Measurements from ENCODE around the gene IER5.
"Not testable (repeated sequence)": the region's sequence is repeated elsewhere in the genome, so short reads cannot be mapped to it uniquely, and the experiment has no call there.

The IER5 gene

GRCh38 chr1:181114574-181115367 is 26.3 kb downstream of the IER5 start:
- Histone ChIP-seq H3K4me3 (ENCODE audit: low read length) (no peak overlapping the region), H3K27ac (ENCODE audit: low read length) (no peak overlapping the region), H3K36me3 (ENCODE audit: control insufficient read depth, insufficient read depth, low read length) (no peaks in the 10 kb centered on the region), H3K27me3 (ENCODE audit: control insufficient read depth, insufficient read depth, low read length) (no peaks in the 10 kb centered on the region), H3K9me3 (ENCODE audit: control insufficient read depth, insufficient read depth, low read length) (no peaks in the 10 kb centered on the region), H3K4me1 (ENCODE audit: control insufficient read depth, insufficient read depth, low read length) (peaks cover 2% of the 10 kb centered on the region)
- no peak for DNase-seq (ENCODE audit: low read depth, low spot score)
- no CpG with 5 or more reads among the region's 11 CpGs for WGBS (ENCODE audit: insufficient coverage, insufficient read length)

- peaks cover 2% of the 10 kb centered on the region for H3K4me1 ChIP-seq (ENCODE audit: control insufficient read depth, insufficient read depth, low read length)
- H3K27me3 ChIP-seq (ENCODE audit: control insufficient read depth, insufficient read depth, low read length): no peaks in the 10 kb centered on the region
- H3K27ac ChIP-seq (ENCODE audit: low read length): no peak overlapping the region
- H3K9me3 ChIP-seq (ENCODE audit: control insufficient read depth, insufficient read depth, low read length): no peaks in the 10 kb centered on the region
- H3K4me3 ChIP-seq (ENCODE audit: low read length): no peak overlapping the region
- H3K36me3 ChIP-seq (ENCODE audit: control insufficient read depth, insufficient read depth, low read length): no peaks in the 10 kb centered on the region
- DNase-seq (ENCODE audit: low read depth, low spot score): no peak
- no CpG with 5 or more reads among the region's 3 CpGs for WGBS (ENCODE audit: insufficient coverage, insufficient read length)
These were observed 26.8 kb downstream of the IER5 start for GRCh38 chr1:181115368-181115684.

GRCh38 chr1:181115971-181116370 is 27.5 kb downstream of the IER5 start:
- H3K27ac ChIP-seq (ENCODE audit: low read length); H3K36me3 ChIP-seq (ENCODE audit: control insufficient read depth, insufficient read depth, low read length); H3K27me3 ChIP-seq (ENCODE audit: control insufficient read depth, insufficient read depth, low read length); H3K4me1 ChIP-seq (ENCODE audit: control insufficient read depth, insufficient read depth, low read length); H3K4me3 ChIP-seq (ENCODE audit: low read length); DNase-seq (ENCODE audit: low read depth, low spot score); H3K9me3 ChIP-seq (ENCODE audit: control insufficient read depth, insufficient read depth, low read length): not testable (repeated sequence)
- WGBS (ENCODE audit: insufficient coverage, insufficient read length): no CpG with 5 or more reads among the region's 9 CpGs

- H3K27me3 ChIP-seq (ENCODE audit: control insufficient read depth, insufficient read depth, low read length): no peaks in the 10 kb centered on the region
- DNase-seq (ENCODE audit: low read depth, low spot score): no peak
- no CpG with 5 or more reads among the region's 3 CpGs for WGBS (ENCODE audit: insufficient coverage, insufficient read length)
- H3K4me1 ChIP-seq (ENCODE audit: control insufficient read depth, insufficient read depth, low read length): peaks cover 2% of the 10 kb centered on the region
- H3K27ac ChIP-seq (ENCODE audit: low read length): no peak overlapping the region
- H3K9me3 ChIP-seq (ENCODE audit: control insufficient read depth, insufficient read depth, low read length): no peaks in the 10 kb centered on the region
- no peaks in the 10 kb centered on the region for H3K36me3 ChIP-seq (ENCODE audit: control insufficient read depth, insufficient read depth, low read length)
- no peak overlapping the region for H3K4me3 ChIP-seq (ENCODE audit: low read length)
These were observed 28.4 kb downstream of the IER5 start for GRCh38 chr1:181116819-181117390.

GRCh38 chr1:181117648-181118449 is 29.3 kb downstream of the IER5 start:
- DNase-seq (ENCODE audit: low read depth, low spot score): no peak
- WGBS (ENCODE audit: insufficient coverage, insufficient read length): no CpG with 5 or more reads among the region's 9 CpGs
- Histone ChIP-seq H3K36me3 (ENCODE audit: control insufficient read depth, insufficient read depth, low read length) (no peaks in the 10 kb centered on the region), H3K9me3 (ENCODE audit: control insufficient read depth, insufficient read depth, low read length) (no peaks in the 10 kb centered on the region), H3K4me1 (ENCODE audit: control insufficient read depth, insufficient read depth, low read length) (peaks cover 2% of the 10 kb centered on the region), H3K27me3 (ENCODE audit: control insufficient read depth, insufficient read depth, low read length) (no peaks in the 10 kb centered on the region), H3K27ac (ENCODE audit: low read length) (no peak overlapping the region), H3K4me3 (ENCODE audit: low read length) (no peak overlapping the region)

GRCh38 chr1:181119093-181119989 is 30.8 kb downstream of the IER5 start:
- Histone ChIP-seq H3K27ac (ENCODE audit: low read length) (no peak overlapping the region), H3K4me1 (ENCODE audit: control insufficient read depth, insufficient read depth, low read length) (peaks cover 2% of the 10 kb centered on the region; the same call in 1 of the 2 replicates), H3K4me3 (ENCODE audit: low read length) (no peak overlapping the region), H3K36me3 (ENCODE audit: control insufficient read depth, insufficient read depth, low read length) (no peaks in the 10 kb centered on the region), H3K9me3 (ENCODE audit: control insufficient read depth, insufficient read depth, low read length) (no peaks in the 10 kb centered on the region), H3K27me3 (ENCODE audit: control insufficient read depth, insufficient read depth, low read length) (no peaks in the 10 kb centered on the region)
- DNase-seq (ENCODE audit: low read depth, low spot score): no peak
- WGBS (ENCODE audit: insufficient coverage, insufficient read length): no CpG with 5 or more reads among the region's 6 CpGs

- DNase-seq (ENCODE audit: low read depth, low spot score): no peak
- H3K27ac ChIP-seq (ENCODE audit: low read length): no peak overlapping the region
- peaks cover 2% of the 10 kb centered on the region; the same call in 1 of the 2 replicates for H3K4me1 ChIP-seq (ENCODE audit: control insufficient read depth, insufficient read depth, low read length)
- H3K27me3 ChIP-seq (ENCODE audit: control insufficient read depth, insufficient read depth, low read length): no peaks in the 10 kb centered on the region
- WGBS (ENCODE audit: insufficient coverage, insufficient read length): no CpG with 5 or more reads among the region's 2 CpGs
- H3K36me3 ChIP-seq (ENCODE audit: control insufficient read depth, insufficient read depth, low read length): no peaks in the 10 kb centered on the region
- H3K4me3 ChIP-seq (ENCODE audit: low read length): no peak overlapping the region
- no peaks in the 10 kb centered on the region for H3K9me3 ChIP-seq (ENCODE audit: control insufficient read depth, insufficient read depth, low read length)
These were observed 32.4 kb downstream of the IER5 start for GRCh38 chr1:181120924-181121323.

- WGBS (ENCODE audit: insufficient coverage, insufficient read length): no CpG with 5 or more reads among the region's 5 CpGs
- Histone ChIP-seq H3K4me1 (ENCODE audit: control insufficient read depth, insufficient read depth, low read length) (peaks cover 2% of the 10 kb centered on the region; the same call in 1 of the 2 replicates), H3K9me3 (ENCODE audit: control insufficient read depth, insufficient read depth, low read length) (no peaks in the 10 kb centered on the region), H3K27ac (ENCODE audit: low read length) (no peak overlapping the region), H3K4me3 (ENCODE audit: low read length) (no peak overlapping the region), H3K27me3 (ENCODE audit: control insufficient read depth, insufficient read depth, low read length) (no peaks in the 10 kb centered on the region), H3K36me3 (ENCODE audit: control insufficient read depth, insufficient read depth, low read length) (no peaks in the 10 kb centered on the region)
- no peak for DNase-seq (ENCODE audit: low read depth, low spot score)
These were observed 33.0 kb downstream of the IER5 start for GRCh38 chr1:181121498-181121897.

GRCh38 chr1:181122222-181122621 is 33.7 kb downstream of the IER5 start:
- no peak overlapping the region for H3K27ac ChIP-seq (ENCODE audit: low read length)
- WGBS (ENCODE audit: insufficient coverage, insufficient read length): no CpG with 5 or more reads among the region's 5 CpGs
- H3K27me3 ChIP-seq (ENCODE audit: control insufficient read depth, insufficient read depth, low read length): no peaks in the 10 kb centered on the region
- H3K36me3 ChIP-seq (ENCODE audit: control insufficient read depth, insufficient read depth, low read length): no peaks in the 10 kb centered on the region
- DNase-seq (ENCODE audit: low read depth, low spot score): no peak
- H3K9me3 ChIP-seq (ENCODE audit: control insufficient read depth, insufficient read depth, low read length): no peaks in the 10 kb centered on the region
- H3K4me3 ChIP-seq (ENCODE audit: low read length): no peak overlapping the region
- peaks cover 2% of the 10 kb centered on the region; the same call in 1 of the 2 replicates for H3K4me1 ChIP-seq (ENCODE audit: control insufficient read depth, insufficient read depth, low read length)

GRCh38 chr1:181123173-181123572 is 34.7 kb downstream of the IER5 start:
- no peak overlapping the region for H3K4me3 ChIP-seq (ENCODE audit: low read length)
- no CpG with 5 or more reads among the region's 3 CpGs for WGBS (ENCODE audit: insufficient coverage, insufficient read length)
- H3K9me3 ChIP-seq (ENCODE audit: control insufficient read depth, insufficient read depth, low read length): no peaks in the 10 kb centered on the region
- no peaks in the 10 kb centered on the region for H3K27me3 ChIP-seq (ENCODE audit: control insufficient read depth, insufficient read depth, low read length)
- H3K27ac ChIP-seq (ENCODE audit: low read length): no peak overlapping the region
- H3K36me3 ChIP-seq (ENCODE audit: control insufficient read depth, insufficient read depth, low read length): no peaks in the 10 kb centered on the region
- no peak for DNase-seq (ENCODE audit: low read depth, low spot score)
- no peaks in the 10 kb centered on the region for H3K4me1 ChIP-seq (ENCODE audit: control insufficient read depth, insufficient read depth, low read length)
